ENCODE data around the gene FHIT. TPM values are rescaled to one million over a fixed set of nuclear protein-coding genes. Genes with fewer than 3 reads are reported as not detected.

Gene FHIT
- total and polyA plus RNA-seq, 9 donors, result 5.1 to 11.8 (median 9.5) TPM

- intact Hi-C loops (cut with DNase I), result no loop called here
- WGBS, 3 donors, result 48 to 84% (median 74%) methylated on average over 2 of the region's 2 CpGs
These were observed 895.4 kb downstream of the FHIT start for GRCh38 chr3:60355825-60356224.

GRCh38 chr3:60351481-60351880 lies 899.8 kb downstream of the FHIT start:
- TF ChIP-seq POLR2A (IDR thresholded peaks at IDR 0.05) (no peak), EP300 (IDR thresholded peaks at IDR 0.05) (no peak)
- Histone ChIP-seq H3K4me1 (ENCODE audit: insufficient read depth) (no peaks in the 10 kb centered on the region), H3K27me3 (no peaks in the 10 kb centered on the region), H3K4me3 (no peak overlapping the region), H3K9me3 (no peaks in the 10 kb centered on the region), H3K36me3 (no peaks in the 10 kb centered on the region), H3K27ac (no peak overlapping the region)
- no peak for DNase-seq
- 85 to 97% (median 95%) methylated on average over 1 of the region's 1 CpG for WGBS, 3 donors
- intact Hi-C loops (cut with DNase I), result loop anchor here in 1 of 4 donors (5.0 kb wide), 1 partner anchor 1596 kb away; no protein-coding TSS in a partner anchor

More at GRCh38 chr3:60355825-60356224, 895.4 kb downstream of the FHIT start:
- no peaks in the 10 kb centered on the region for H3K27me3 ChIP-seq
- no peak overlapping the region for H3K4me3 ChIP-seq
- no peaks in the 10 kb centered on the region for H3K4me1 ChIP-seq (ENCODE audit: insufficient read depth)
- TF ChIP-seq CTCF (IDR thresholded peaks at IDR 0.05) (no peak), EP300 (IDR thresholded peaks at IDR 0.05) (no peak), POLR2A (IDR thresholded peaks at IDR 0.05) (no peak)
- H3K27ac ChIP-seq, result no peak overlapping the region
- H3K9me3 ChIP-seq, result no peaks in the 10 kb centered on the region
- no peaks in the 10 kb centered on the region for H3K36me3 ChIP-seq
- DNase-seq, result no peak

GRCh38 chr3:60344340-60344739 lies 906.9 kb downstream of the FHIT start:
- 10 to 18% (median 11%) methylated on average over 3 of the region's 3 CpGs for WGBS, 3 donors
- TF ChIP-seq EP300 (IDR thresholded peaks at IDR 0.05) (no peak), CTCF (IDR thresholded peaks at IDR 0.05) (no peak), POLR2A (IDR thresholded peaks at IDR 0.05) (no peak)
- intact Hi-C loops (cut with DNase I), result no loop called here
- no peaks in the 10 kb centered on the region for H3K9me3 ChIP-seq
- H3K4me1 ChIP-seq (ENCODE audit: insufficient read depth), result no peaks in the 10 kb centered on the region
- no peaks in the 10 kb centered on the region for H3K36me3 ChIP-seq
- no peak for DNase-seq
- no peaks in the 10 kb centered on the region for H3K27me3 ChIP-seq
- H3K4me3 ChIP-seq, result no peak overlapping the region
- no peak overlapping the region for H3K27ac ChIP-seq

- Histone ChIP-seq H3K9me3 (no peaks in the 10 kb centered on the region), H3K27ac (no peak overlapping the region), H3K36me3 (no peaks in the 10 kb centered on the region), H3K4me1 (ENCODE audit: insufficient read depth) (no peaks in the 10 kb centered on the region), H3K4me3 (no peak overlapping the region), H3K27me3 (no peaks in the 10 kb centered on the region)
- DNase-seq, result no peak
- intact Hi-C loops (cut with DNase I), result no loop called here
- WGBS, 3 donors, result 84 to 90% (median 88%) methylated on average over 2 of the region's 2 CpGs
- TF ChIP-seq CTCF (IDR thresholded peaks at IDR 0.05), result no peak
- no peak for TF ChIP-seq POLR2A (IDR thresholded peaks at IDR 0.05)
- no peak for TF ChIP-seq EP300 (IDR thresholded peaks at IDR 0.05)
These were observed 907.4 kb downstream of the FHIT start for GRCh38 chr3:60343831-60344230.

- no peak for TF ChIP-seq EP300 (IDR thresholded peaks at IDR 0.05)
- no peak for TF ChIP-seq CTCF (IDR thresholded peaks at IDR 0.05)
- no peak for TF ChIP-seq POLR2A (IDR thresholded peaks at IDR 0.05)
- 81 to 91% (median 85%) methylated on average over 6 of the region's 6 CpGs for WGBS, 3 donors
- Histone ChIP-seq H3K27ac (no peak overlapping the region), H3K9me3 (no peaks in the 10 kb centered on the region), H3K27me3 (no peaks in the 10 kb centered on the region), H3K4me3 (no peak overlapping the region), H3K36me3 (no peaks in the 10 kb centered on the region), H3K4me1 (ENCODE audit: insufficient read depth) (no peaks in the 10 kb centered on the region)
- DNase-seq, result no peak
- intact Hi-C loops (cut with DNase I), result no loop called here
These were observed 911.9 kb downstream of the FHIT start for GRCh38 chr3:60339304-60339703.

Measured in ovary (tissue), 9 donors.